ENCODE measurements around the gene GPR55.

GPR55 gene

GRCh38 chr2:230878599-230879188 lies 46.3 kb downstream of the GPR55 start:
- H3K27ac ChIP-seq: no peak overlapping the region

DNA sequence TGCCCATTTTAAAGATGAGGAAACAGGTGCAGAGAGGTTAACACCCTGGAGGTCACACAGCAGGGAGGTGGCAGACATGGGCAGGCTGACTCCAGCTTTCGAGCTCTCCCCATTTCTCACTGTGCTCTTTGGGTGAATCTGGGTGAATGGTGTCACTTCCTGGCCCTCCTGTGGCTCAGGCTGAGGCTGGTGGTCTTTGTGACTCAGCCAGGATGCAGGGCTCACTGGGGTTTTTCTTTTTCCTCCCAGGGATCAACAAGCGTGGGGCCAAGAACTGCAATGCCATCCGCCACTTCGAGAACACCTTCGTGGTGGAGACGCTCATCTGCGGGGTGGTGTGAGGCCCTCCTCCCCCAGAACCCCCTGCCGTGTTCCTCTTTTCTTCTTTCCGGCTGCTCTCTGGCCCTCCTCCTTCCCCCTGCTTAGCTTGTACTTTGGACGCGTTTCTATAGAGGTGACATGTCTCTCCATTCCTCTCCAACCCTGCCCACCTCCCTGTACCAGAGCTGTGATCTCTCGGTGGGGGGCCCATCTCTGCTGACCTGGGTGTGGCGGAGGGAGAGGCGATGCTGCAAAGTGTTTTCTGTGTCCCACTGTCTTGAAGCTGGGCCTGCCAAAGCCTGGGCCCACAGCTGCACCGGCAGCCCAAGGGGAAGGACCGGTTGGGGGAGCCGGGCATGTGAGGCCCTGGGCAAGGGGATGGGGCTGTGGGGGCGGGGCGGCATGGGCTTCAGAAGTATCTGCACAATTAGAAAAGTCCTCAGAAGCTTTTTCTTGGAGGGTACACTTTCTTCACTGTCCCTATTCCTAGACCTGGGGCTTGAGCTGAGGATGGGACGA lies 47.1 kb downstream of the GPR55 start:
- TF ChIP-seq, protein P1, sequence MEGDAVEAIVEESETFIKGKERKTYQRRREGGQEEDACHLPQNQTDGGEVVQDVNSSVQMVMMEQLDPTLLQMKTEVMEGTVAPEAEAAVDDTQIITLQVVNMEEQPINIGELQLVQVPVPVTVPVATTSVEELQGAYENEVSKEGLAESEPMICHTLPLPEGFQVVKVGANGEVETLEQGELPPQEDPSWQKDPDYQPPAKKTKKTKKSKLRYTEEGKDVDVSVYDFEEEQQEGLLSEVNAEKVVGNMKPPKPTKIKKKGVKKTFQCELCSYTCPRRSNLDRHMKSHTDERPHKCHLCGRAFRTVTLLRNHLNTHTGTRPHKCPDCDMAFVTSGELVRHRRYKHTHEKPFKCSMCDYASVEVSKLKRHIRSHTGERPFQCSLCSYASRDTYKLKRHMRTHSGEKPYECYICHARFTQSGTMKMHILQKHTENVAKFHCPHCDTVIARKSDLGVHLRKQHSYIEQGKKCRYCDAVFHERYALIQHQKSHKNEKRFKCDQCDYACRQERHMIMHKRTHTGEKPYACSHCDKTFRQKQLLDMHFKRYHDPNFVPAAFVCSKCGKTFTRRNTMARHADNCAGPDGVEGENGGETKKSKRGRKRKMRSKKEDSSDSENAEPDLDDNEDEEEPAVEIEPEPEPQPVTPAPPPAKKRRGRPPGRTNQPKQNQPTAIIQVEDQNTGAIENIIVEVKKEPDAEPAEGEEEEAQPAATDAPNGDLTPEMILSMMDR (conservative IDR thresholded peaks at IDR 0.05): no peak
- no peak for TF ChIP-seq ZFX (IDR thresholded peaks at IDR 0.05)
- H3K27ac ChIP-seq: no peak overlapping the region

More at GRCh38 chr2:230878599-230879188, 46.3 kb downstream of the GPR55 start:
- TF ChIP-seq, protein P1 (conservative IDR thresholded peaks at IDR 0.05): no peak
- no peak for TF ChIP-seq ZFX (IDR thresholded peaks at IDR 0.05)

DNA sequence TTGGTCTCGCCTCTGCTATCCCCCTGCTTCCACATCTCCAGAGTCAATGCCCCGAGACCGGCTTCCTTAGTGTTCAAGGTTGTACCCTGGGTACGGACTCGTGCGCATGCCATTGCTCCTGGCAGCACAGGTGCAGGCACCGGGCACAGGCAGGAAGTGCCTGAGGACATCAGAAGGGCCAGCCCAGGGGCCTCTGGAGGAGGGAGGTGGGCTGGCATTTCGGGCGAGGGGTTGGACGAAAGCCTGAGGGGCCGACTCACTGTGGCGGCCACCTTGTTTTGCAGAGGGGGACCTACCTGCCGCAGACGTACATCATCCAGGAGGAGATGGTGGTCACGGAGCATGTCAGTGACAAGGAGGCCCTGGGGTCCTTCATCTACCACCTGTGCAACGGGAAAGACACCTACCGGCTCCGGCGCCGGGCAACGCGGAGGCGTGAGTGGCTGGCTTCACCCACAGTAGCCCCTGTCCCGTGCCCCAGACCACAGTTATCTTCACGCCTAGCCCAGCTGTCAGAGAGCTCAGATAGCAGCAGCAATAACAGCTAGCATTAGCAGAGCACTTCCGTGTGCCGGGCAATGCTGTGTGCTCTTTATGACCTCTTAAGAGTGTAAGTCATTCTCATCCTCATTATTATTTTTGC lies 47.8 kb downstream of the GPR55 start:
- H3K27ac ChIP-seq: no peak overlapping the region
- TF ChIP-seq, protein P1 (conservative IDR thresholded peaks at IDR 0.05): no peak
- TF ChIP-seq ZFX (IDR thresholded peaks at IDR 0.05): no peak

DNA sequence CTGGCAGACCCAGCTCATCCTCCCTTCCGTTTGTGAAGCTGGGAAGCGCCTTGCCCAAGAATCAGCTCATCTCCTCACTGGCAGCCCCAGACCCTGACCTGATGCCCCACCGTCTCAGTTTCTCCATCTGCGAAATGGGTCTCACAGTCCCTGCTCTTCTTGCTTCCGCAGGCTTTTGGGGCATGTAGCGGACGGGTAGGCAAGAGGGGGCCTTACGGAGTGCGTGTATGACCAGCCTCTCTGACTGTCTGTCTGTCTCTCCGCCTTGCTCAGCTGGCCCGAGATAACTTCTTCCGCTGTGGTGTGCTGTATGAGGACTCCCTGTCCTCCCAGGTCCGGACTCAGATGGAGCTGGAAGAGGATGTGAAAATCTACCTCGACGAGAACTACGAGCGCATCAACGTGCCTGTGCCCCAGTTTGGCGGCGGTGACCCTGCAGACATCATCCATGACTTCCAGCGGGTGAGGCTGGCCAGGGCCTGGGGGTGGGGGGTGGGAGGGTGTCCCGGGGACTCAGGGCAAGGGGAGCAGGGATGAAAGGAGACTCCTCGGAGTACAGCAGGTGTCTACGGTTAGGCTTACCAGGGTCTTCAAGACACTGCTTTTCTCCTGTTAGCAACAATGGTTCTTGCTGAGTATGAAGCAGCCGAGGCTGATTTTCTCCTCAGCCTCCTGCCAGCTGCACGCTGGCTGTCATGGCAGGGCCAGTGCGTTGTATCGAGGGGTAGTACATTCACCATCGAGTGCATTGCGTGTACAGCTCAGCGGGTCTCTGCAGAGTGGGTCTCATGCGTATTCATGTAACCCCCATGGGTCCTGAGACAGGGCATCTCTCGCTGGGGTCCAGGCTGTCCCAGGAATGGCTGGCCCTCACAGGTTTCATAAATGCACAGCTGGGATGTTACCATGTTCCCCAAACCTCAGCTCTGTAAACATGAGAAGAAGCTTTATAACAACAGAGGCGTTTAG lies 49.4 kb downstream of the GPR55 start:
- TF ChIP-seq, protein P1 (conservative IDR thresholded peaks at IDR 0.05): no peak
- no peak for TF ChIP-seq ZFX (IDR thresholded peaks at IDR 0.05)
- no peak overlapping the region for H3K27ac ChIP-seq

DNA sequence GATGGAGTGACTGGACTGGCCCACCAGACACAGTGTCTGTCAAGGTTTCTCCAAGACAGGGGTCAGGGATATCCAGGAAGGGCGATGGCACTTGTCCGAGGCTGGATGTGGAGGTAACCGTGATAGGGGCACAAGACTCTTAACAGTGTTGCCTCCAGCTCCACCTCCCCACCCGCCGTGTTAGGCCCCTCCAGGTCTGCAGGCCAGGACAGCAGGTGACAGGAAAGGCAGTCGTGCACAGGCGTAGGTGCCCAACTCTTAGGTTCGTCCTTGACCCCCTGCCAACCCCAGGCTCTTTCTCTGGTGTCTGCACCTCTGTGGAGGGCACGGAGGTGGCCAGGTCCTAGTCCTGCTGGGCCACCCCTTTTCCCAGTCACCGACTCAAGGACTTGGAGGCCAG lies 50.2 kb downstream of the GPR55 start:
- TF ChIP-seq, protein P1 (conservative IDR thresholded peaks at IDR 0.05): no peak
- no peak for TF ChIP-seq ZFX (IDR thresholded peaks at IDR 0.05)

DNA sequence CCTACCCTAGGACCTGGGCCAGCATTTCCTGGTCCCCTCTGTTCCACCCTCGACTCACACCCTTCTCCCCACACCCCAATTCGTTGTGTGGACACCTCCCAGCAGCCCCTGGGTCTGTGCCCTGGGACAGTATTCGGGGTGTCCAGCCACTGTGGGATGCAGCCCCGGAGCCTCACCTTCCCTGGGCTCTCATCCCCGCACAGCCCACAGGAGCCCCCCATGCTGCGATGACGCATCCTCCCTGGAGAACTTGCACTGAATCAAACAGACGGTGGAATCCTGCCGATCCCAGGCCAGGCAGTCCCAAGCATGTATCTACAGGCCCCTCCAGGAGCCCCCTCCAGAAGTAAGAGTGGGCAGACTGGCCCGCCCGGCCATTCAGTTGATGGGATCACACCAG lies 50.6 kb downstream of the GPR55 start:
- no peak overlapping the region for H3K27ac ChIP-seq
- TF ChIP-seq, protein P1 (conservative IDR thresholded peaks at IDR 0.05): no peak
- no peak for TF ChIP-seq ZFX (IDR thresholded peaks at IDR 0.05)

More for the DNA sequence above, 50.2 kb downstream of the GPR55 start:
- no peak overlapping the region for H3K27ac ChIP-seq

Data from C4-2B (cell line).